ENCODE results near the gene ADGRL3.

Gene ADGRL3

GRCh38 chr4:61915501-61915900 is 715.4 kb downstream of the ADGRL3 start:
- Histone ChIP-seq H3K36me3 (ENCODE audit: insufficient read depth, low read length) (no peaks in the 10 kb centered on the region), H3K9me2 (ENCODE audit: low read depth, low read length) (no peaks in the 10 kb centered on the region), H2AFZ (ENCODE audit: low read length) (no peak overlapping the region), H4K20me1 (ENCODE audit: insufficient read depth, low read length) (no peaks in the 10 kb centered on the region), H3K4me3 (ENCODE audit: low read depth, low read length, poor library complexity, severe bottlenecking) (no peak overlapping the region), H3K9ac (ENCODE audit: low read length) (no peak overlapping the region), H3K4me1 (ENCODE audit: insufficient read depth, low read length, severe bottlenecking) (no peaks in the 10 kb centered on the region), H3F3A (ENCODE audit: insufficient read depth, low read length) (no peaks in the 10 kb centered on the region), H3K27ac (ENCODE audit: low read depth, low read length, poor library complexity, severe bottlenecking) (no peak overlapping the region), H3K4me2 (ENCODE audit: low read length) (no peak overlapping the region), H3K27me3 (ENCODE audit: insufficient read depth, low read length) (no peaks in the 10 kb centered on the region), H3K79me2 (ENCODE audit: insufficient read depth, low read length) (no peaks in the 10 kb centered on the region), H3K9me3 (ENCODE audit: low read length) (no peaks in the 10 kb centered on the region)
- no peak for TF ChIP-seq EZH2 (IDR thresholded peaks at IDR 0.05; ENCODE audit: borderline replicate concordance, low read length)
- TF ChIP-seq CTCF (IDR thresholded peaks at IDR 0.05; ENCODE audit: low read length): no peak

GRCh38 chr4:61918507-61918906 is 718.4 kb downstream of the ADGRL3 start:
- no peaks in the 10 kb centered on the region for H3F3A ChIP-seq (ENCODE audit: insufficient read depth, low read length)
- no peaks in the 10 kb centered on the region for H3K4me1 ChIP-seq (ENCODE audit: insufficient read depth, low read length, severe bottlenecking)
- H3K9me2 ChIP-seq (ENCODE audit: low read depth, low read length): no peaks in the 10 kb centered on the region
- no peaks in the 10 kb centered on the region for H4K20me1 ChIP-seq (ENCODE audit: insufficient read depth, low read length)
- H3K9me3 ChIP-seq (ENCODE audit: low read length): no peaks in the 10 kb centered on the region
- H3K9ac ChIP-seq (ENCODE audit: low read length): no peak overlapping the region
- H3K4me2 ChIP-seq (ENCODE audit: low read length): no peak overlapping the region
- H3K4me3 ChIP-seq (ENCODE audit: low read depth, low read length, poor library complexity, severe bottlenecking): no peak overlapping the region
- H3K36me3 ChIP-seq (ENCODE audit: insufficient read depth, low read length): no peaks in the 10 kb centered on the region
- H2AFZ ChIP-seq (ENCODE audit: low read length): no peak overlapping the region
- no peaks in the 10 kb centered on the region for H3K79me2 ChIP-seq (ENCODE audit: insufficient read depth, low read length)
- no peak overlapping the region for H3K27ac ChIP-seq (ENCODE audit: low read depth, low read length, poor library complexity, severe bottlenecking)
- H3K27me3 ChIP-seq (ENCODE audit: insufficient read depth, low read length): no peaks in the 10 kb centered on the region
- TF ChIP-seq EZH2 (IDR thresholded peaks at IDR 0.05; ENCODE audit: borderline replicate concordance, low read length) (no peak), CTCF (IDR thresholded peaks at IDR 0.05; ENCODE audit: low read length) (no peak)

- TF ChIP-seq EZH2 (IDR thresholded peaks at IDR 0.05; ENCODE audit: borderline replicate concordance, low read length) (no peak), CTCF (IDR thresholded peaks at IDR 0.05; ENCODE audit: low read length) (no peak)
- Histone ChIP-seq H3K79me2 (ENCODE audit: insufficient read depth, low read length) (no peaks in the 10 kb centered on the region), H3K9me2 (ENCODE audit: low read depth, low read length) (no peaks in the 10 kb centered on the region), H3K4me1 (ENCODE audit: insufficient read depth, low read length, severe bottlenecking) (no peaks in the 10 kb centered on the region), H3K4me2 (ENCODE audit: low read length) (no peak overlapping the region), H4K20me1 (ENCODE audit: insufficient read depth, low read length) (no peaks in the 10 kb centered on the region), H3F3A (ENCODE audit: insufficient read depth, low read length) (no peaks in the 10 kb centered on the region), H3K27ac (ENCODE audit: low read depth, low read length, poor library complexity, severe bottlenecking) (no peak overlapping the region), H3K9ac (ENCODE audit: low read length) (no peak overlapping the region), H3K36me3 (ENCODE audit: insufficient read depth, low read length) (no peaks in the 10 kb centered on the region), H3K9me3 (ENCODE audit: low read length) (no peaks in the 10 kb centered on the region), H2AFZ (ENCODE audit: low read length) (no peak overlapping the region), H3K27me3 (ENCODE audit: insufficient read depth, low read length) (no peaks in the 10 kb centered on the region), H3K4me3 (ENCODE audit: low read depth, low read length, poor library complexity, severe bottlenecking) (no peak overlapping the region)
Observed at GRCh38 chr4:61918987-61919386, 718.9 kb downstream of the ADGRL3 start.

All from OCI-LY1 (cell line).